ENCODE measurements around the gene RXFP4. TPM values are rescaled to one million over a fixed set of nuclear protein-coding genes. Genes with fewer than 3 reads are reported as not detected.

The RXFP4 gene
- total and polyA plus RNA-seq, 2 of the 13 experiments (the other 11 are each of a cell fraction or from before 2014, with no cell fraction given), result 0.38 to 1.4 TPM

DNA sequence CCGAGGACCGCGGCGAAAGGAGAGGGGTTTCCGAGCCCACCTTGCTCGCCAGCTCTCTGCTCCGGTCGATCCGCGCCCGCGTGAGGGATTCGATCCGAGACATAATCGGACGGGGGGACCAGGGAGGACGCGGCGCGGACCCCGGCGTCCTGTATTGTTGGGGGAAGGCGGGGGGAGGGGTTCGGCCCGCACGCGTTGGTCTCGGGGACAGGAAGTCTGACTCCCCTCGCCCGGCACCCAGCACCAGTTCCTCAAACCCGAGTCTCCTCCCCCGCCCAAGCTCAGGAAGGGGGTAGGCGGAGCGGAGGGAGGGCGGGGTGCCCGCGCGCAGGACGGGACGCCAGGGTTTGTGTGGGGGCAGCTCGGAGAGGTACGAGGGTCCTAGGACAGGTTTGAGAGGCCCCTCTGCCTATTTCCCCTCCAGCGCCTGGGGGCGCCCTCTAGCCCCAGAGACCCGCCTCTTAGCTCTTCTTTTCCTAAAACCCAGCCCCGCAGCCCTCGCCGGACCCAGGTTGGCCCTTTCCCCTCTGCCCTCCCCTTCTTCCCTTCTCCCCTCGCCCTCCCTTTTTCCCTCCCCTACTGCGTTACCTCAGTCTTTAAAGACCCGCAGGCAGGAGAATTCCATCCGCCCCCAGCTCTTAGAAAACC, 37.0 kb downstream of the RXFP4 start, which contains the start of gene ARHGEF2 (continued):
- TF ChIP-seq, protein P1, sequence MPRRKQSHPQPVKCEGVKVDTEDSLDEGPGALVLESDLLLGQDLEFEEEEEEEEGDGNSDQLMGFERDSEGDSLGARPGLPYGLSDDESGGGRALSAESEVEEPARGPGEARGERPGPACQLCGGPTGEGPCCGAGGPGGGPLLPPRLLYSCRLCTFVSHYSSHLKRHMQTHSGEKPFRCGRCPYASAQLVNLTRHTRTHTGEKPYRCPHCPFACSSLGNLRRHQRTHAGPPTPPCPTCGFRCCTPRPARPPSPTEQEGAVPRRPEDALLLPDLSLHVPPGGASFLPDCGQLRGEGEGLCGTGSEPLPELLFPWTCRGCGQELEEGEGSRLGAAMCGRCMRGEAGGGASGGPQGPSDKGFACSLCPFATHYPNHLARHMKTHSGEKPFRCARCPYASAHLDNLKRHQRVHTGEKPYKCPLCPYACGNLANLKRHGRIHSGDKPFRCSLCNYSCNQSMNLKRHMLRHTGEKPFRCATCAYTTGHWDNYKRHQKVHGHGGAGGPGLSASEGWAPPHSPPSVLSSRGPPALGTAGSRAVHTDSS (CRISPR knock-in tag; conservative IDR thresholded peaks at IDR 0.05), result no peak
- 0 out of 2 replicates have a peak, but pooled peaks have one; percentile 7 for TF ChIP-seq SOX5 (CRISPR knock-in tag; IDR thresholded peaks at IDR 0.05; ENCODE audit: borderline replicate concordance)
- TF ChIP-seq CCAR2 (optimal IDR thresholded peaks at IDR 0.05; ENCODE audit: low read depth, low read length), result no peak
- TF ChIP-seq ZNF350 (CRISPR knock-in tag; IDR thresholded peaks at IDR 0.05; ENCODE audit: borderline replicate concordance, low read depth), result no peak
- no peak for TF ChIP-seq FOXK1 (CRISPR knock-in tag; IDR thresholded peaks at IDR 0.05; ENCODE audit: borderline replicate concordance, low read depth)
- peak; percentile 15; the same call in 1 of the 2 replicates for TF ChIP-seq ZNF317 (CRISPR knock-in tag; IDR thresholded peaks at IDR 0.05)
- no peak for TF ChIP-seq ZNF7 (CRISPR knock-in tag; IDR thresholded peaks at IDR 0.05)
- TF ChIP-seq, protein P2, sequence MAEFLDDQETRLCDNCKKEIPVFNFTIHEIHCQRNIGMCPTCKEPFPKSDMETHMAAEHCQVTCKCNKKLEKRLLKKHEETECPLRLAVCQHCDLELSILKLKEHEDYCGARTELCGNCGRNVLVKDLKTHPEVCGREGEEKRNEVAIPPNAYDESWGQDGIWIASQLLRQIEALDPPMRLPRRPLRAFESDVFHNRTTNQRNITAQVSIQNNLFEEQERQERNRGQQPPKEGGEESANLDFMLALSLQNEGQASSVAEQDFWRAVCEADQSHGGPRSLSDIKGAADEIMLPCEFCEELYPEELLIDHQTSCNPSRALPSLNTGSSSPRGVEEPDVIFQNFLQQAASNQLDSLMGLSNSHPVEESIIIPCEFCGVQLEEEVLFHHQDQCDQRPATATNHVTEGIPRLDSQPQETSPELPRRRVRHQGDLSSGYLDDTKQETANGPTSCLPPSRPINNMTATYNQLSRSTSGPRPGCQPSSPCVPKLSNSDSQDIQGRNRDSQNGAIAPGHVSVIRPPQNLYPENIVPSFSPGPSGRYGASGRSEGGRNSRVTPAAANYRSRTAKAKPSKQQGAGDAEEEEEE (CRISPR knock-in tag; IDR thresholded peaks at IDR 0.05; ENCODE audit: borderline replicate concordance), result no peak
- TF ChIP-seq HDAC2 (CRISPR knock-in tag; IDR thresholded peaks at IDR 0.05), result 0 out of 2 replicates have a peak, but pooled peaks have one; percentile 16
- TF ChIP-seq, protein P3, sequence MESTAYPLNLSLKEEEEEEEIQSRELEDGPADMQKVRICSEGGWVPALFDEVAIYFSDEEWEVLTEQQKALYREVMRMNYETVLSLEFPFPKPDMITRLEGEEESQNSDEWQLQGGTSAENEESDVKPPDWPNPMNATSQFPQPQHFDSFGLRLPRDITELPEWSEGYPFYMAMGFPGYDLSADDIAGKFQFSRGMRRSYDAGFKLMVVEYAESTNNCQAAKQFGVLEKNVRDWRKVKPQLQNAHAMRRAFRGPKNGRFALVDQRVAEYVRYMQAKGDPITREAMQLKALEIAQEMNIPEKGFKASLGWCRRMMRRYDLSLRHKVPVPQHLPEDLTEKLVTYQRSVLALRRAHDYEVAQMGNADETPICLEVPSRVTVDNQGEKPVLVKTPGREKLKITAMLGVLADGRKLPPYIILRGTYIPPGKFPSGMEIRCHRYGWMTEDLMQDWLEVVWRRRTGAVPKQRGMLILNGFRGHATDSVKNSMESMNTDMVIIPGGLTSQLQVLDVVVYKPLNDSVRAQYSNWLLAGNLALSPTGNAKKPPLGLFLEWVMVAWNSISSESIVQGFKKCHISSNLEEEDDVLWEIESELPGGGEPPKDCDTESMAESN (CRISPR knock-in tag; conservative IDR thresholded peaks at IDR 0.05), result peak; percentile 58; the same call in 1 of the 2 replicates
- TF ChIP-seq ZFP37 (CRISPR knock-in tag; IDR thresholded peaks at IDR 0.05; ENCODE audit: borderline replicate concordance), result no peak
- no peak for TF ChIP-seq ZNF331 (CRISPR knock-in tag; IDR thresholded peaks at IDR 0.05)
- TF ChIP-seq HNRNPK (IDR thresholded peaks at IDR 0.05; ENCODE audit: low read depth, low read length, poor library complexity, severe bottlenecking), result peak; percentile 96
- TF ChIP-seq ZNF772 (CRISPR knock-in tag; IDR thresholded peaks at IDR 0.05), result peak; percentile 48; the same call in 1 of the 2 replicates
- no peak for TF ChIP-seq ZSCAN20 (CRISPR knock-in tag; IDR thresholded peaks at IDR 0.05; ENCODE audit: borderline replicate concordance)
- TF ChIP-seq NRL (CRISPR knock-in tag; IDR thresholded peaks at IDR 0.05; ENCODE audit: borderline replicate concordance), result no peak
- no peak for TF ChIP-seq GATAD2A (CRISPR knock-in tag; IDR thresholded peaks at IDR 0.05)
- peak; percentile 36 for TF ChIP-seq POLR2G (IDR thresholded peaks at IDR 0.05; ENCODE audit: low read depth, low read length)
- TF ChIP-seq, protein P4, sequence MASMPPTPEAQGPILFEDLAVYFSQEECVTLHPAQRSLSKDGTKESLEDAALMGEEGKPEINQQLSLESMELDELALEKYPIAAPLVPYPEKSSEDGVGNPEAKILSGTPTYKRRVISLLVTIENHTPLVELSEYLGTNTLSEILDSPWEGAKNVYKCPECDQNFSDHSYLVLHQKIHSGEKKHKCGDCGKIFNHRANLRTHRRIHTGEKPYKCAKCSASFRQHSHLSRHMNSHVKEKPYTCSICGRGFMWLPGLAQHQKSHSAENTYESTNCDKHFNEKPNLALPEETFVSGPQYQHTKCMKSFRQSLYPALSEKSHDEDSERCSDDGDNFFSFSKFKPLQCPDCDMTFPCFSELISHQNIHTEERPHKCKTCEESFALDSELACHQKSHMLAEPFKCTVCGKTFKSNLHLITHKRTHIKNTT (CRISPR knock-in tag; IDR thresholded peaks at IDR 0.05), result no peak
- no peak for TF ChIP-seq ZNF703 (CRISPR knock-in tag; IDR thresholded peaks at IDR 0.05; ENCODE audit: borderline replicate concordance)
- peak; percentile 46; the same call in 1 of the 2 replicates for TF ChIP-seq PHF21A (CRISPR knock-in tag; IDR thresholded peaks at IDR 0.05)
- no peak for TF ChIP-seq SRSF9 (IDR thresholded peaks at IDR 0.05; ENCODE audit: borderline replicate concordance, insufficient read depth, low read depth, low read length, poor library complexity, severe bottlenecking)
- TF ChIP-seq GABPA (IDR thresholded peaks at IDR 0.05; ENCODE audit: low read depth, low read length), result 0 out of 2 replicates have a peak, but pooled peaks have one; percentile 11
- TF ChIP-seq GABPA (CRISPR knock-in tag; IDR thresholded peaks at IDR 0.05; ENCODE audit: low read depth), result peak; percentile 56; the same call in 1 of the 2 replicates

Data from HepG2 (cell line).